Hematopoietic multipotent progenitor cell treated with erythropoietin and hydrocortisone succinate and interleukin-3 and kit ligand, for 15 days (in vitro differentiated cells): ENCODE measurements around the gene PMVK.

ENCODE experiments used
- DNase-seq: peaks from one replicate; pipeline ENCODE4 v3.0.0-alpha.2; 2015; ENCODE audit warnings: low spot score

The PMVK gene

DNA sequence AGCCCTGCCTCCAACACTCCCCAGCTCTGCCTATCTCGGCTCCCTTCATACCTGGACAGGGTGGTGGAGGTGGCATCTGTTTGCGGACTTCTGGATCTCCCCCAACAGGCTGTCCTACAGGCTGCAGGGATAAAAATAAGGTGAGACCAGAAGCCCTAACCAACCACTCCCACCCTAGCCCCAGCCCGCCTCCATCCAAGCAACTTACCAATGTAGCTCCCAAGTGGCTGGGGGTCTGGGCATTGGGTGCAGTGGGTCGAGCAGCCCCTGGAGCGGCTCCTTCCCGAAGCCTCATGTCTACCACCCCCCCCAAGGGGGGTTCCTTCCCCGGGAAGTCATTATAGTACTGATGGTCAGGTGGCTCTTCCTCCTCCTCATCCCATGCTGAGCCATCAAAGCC lies 29.6 kb upstream of the PMVK start:
- no peak for DNase-seq

DNA sequence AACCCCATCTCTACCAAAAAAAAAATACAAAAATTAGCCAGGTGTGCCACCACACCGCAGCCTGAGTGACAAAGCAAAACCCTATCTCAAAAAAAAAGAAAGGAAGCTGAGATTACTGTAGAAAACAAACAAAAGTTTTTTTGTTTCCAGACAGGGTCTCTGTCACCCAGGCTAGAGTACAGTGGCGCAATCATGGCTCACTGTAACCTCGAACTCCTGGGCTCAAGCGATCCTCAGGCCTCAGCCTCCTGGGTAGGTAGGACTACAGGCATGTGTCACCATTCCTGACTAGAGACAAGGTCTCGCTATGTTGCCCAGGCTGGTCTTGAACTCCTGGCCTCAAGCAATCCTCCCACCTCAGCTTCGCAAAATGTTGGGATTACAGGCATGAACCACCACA lies 27.8 kb upstream of the PMVK start:
- DNase-seq, result no peak

DNA sequence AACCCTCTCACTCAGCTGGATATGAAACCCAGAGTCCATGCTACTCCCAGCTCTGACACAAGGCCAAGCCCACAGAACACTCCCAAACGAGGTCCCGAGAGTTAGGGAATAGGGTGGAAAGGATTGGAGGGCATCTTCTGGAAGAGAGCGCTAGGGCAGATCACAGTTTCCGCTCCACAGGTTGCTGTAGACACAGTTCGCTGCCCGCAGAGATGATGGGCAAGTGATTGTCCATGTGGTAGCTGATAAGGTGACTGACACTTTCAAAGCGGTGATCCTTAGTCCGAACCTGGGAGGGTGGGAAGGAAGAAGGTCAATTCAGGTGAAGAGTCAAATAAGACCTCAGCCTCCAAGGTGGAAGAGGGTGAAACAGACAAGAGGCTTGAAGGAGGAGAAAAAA lies 27.1 kb upstream of the PMVK start:
- DNase-seq, result no peak

DNA sequence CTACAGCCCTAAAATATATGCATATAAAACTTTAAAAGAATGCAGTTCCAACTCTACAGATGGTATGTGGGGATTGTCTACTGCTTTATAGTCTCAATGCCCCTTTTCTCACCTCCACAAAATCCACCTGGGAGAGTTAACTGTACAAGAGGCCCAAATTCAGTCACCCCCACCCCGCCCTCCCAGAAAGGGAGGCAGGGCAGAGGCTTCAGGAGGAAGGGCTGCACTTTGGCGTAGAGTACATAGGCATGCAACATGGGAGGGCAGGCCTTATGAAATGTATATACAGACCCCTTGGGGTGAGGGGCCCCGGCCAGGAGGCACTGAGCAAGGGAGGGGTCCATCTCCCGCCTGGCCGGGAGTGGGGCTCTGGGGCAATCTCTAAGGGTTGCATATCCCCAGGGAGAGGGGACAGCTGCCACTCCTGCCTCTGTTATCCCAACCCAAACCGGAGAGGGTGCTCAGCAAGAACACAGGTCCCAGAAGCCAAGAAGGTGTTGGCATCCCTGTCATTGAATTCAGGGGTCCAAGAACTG lies 26.3 kb upstream of the PMVK start:
- DNase-seq, result no peak

DNA sequence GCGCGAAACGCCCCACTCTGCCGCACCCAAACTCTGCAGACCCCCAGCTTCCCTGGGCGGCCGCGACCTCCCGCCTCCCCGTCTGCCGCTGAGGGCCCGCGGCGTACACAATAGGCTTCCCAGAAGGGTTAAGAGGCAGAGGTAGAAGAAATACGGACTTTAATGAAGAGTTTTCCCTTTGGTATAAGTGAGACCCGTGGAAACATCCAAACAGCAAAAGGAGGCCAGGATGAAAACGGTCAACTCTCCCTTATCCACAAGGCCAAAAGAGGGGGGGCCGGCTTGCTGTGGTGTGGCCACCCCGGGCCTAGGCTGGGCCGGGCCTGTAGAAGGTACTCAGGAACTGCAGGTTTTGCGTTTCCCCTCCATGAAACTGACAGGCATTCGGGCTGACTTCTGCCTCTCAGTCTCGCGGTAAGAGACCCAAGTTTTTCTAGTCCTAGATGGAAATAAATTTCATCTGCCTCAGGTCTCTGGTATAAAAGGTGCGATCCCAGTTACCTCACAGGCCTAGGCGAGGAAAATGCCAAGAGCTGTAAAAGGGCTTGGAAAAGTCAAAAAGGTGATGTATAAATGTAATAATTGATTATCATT lies 25.7 kb upstream of the PMVK start:
- DNase-seq, result peak; percentile 35

DNA sequence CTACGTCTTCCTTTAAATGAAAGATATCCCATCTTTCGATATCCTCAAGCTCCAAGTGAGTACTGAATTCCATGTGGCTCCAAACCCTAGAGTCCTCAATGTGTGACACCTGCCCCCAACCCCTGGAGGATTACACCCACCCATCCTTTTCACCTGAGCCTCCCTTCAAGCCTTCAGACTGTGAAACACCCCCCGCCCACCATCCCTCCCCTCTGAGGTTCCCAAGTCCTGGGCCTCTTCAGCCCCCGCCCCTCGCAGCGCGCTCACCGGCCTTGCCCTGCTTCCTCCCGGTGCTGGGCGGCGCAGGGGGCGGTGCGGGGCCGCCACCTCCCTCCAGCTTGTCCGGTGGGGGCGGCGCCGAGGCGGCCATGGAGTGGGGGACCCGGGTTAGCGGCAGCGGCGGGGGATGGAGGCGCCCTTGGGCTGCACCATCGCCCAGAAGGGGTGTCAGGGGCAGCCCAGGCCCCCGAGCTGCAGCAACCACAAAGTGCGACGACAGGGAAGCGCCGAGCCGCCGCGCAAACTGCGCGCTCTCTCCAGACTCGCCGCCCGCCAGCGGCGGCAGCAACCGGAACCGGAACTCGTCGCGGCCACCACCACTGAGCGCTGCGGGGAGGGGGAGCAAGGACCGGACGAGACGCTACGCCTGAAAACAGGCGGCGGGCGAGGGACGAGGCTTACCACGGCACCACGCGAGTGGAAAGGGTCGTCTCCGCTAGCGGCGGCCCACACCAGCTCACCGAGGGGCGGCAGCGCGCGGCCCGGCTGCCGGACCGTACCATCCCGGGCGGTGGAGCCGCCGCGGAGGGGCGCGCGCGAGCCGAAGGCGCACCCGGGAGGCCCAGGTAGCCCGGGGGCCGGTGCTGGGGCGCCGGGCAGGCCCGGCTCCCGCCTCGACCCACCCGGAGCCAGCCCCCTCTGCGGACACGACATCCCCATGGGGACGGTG lies 25.0 kb upstream of the PMVK start, which contains the start of gene PYGO2:
Gene PYGO2, minus strand, starts transcription at position 576 of the 949 bp plus-strand sequence. Its CDS starts 206 bp downstream, at position 370.
- peak; percentile 78 for DNase-seq

DNA sequence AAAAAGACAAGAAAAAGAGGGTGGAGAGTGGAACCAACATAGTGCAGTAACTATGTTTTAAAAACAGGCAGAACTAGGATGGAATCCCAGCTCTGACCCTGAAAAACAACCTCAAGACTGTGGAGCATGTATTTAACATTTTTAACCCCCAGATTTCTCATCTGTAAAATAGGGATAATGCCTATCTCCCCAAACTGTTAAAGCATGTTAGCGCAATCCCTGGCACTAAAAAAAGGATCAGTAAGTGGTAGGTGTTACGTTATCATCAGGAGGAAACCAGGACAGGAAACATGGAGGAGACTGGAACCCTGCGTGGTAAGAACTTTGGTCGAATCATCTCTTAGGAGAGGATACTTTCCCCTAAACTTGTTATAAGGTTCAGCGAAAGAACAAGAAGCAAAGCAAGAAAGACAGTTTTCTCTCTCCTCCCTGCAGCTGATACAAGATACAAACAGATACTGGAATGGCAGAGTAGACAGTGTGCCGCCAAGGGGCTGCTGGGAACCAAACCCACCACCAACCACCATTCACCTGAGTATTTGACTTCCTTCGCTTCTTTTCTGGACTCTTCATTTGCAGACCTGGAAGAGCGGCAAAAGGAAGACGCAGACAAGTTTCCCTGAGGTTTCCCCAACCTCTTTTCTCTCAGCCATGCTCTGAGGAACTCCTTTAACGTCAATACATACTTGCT lies 24.1 kb upstream of the PMVK start:
- DNase-seq, result no peak

DNA sequence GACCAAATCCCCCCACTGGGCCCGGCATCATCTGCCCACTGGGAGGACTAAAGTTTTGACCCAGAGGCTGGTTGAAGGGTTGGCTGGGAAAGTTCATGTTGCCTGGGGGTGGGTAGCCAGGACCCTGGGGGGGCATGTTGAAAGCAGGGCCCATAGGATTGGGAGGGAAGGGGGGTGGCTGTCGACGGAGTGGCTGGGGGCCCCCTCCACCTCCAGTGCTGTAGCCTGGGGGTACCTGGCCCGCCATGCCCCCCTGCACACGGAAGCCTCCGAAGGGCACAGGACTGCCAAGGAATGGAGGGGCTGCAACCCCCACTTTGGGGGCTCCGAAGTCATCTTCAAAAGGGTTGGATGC lies 22.9 kb upstream of the PMVK start:
- DNase-seq, result no peak

DNA sequence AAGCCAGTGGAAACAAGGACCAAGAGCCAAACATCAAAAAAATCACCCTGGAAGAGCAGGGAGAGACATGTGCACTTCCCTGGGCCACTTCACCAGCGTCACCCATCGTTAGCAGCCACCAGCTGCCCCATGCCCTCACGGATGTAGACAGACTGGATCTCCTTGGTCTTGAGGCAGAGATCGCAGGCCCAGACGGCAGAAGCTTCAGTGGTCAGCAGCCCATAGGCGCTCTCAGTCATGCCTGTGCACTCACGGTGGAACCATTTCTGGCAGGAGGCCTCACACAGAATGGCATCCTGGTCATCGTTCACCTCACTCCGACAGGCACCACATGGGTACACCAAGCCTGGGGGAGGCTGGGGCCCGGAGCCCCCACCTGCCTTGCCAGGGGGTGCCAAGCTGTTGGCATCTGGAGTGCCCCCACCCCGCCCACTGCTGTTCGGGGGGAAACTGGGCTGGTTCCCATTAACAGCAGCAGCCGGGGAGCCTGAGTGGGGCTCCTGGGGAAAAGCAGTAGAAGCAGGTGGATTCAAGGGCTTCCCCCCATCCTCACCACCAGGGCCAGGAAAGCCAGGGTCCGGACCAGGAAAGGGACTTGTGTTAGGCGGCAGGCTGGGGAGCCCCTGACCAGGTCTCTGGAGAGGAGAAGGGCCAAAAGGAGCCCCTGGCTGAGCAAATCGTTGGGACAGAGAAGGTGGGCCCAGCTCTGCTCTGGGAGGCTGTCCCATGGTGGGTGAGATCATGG lies 22.3 kb upstream of the PMVK start:
- no peak for DNase-seq

DNA sequence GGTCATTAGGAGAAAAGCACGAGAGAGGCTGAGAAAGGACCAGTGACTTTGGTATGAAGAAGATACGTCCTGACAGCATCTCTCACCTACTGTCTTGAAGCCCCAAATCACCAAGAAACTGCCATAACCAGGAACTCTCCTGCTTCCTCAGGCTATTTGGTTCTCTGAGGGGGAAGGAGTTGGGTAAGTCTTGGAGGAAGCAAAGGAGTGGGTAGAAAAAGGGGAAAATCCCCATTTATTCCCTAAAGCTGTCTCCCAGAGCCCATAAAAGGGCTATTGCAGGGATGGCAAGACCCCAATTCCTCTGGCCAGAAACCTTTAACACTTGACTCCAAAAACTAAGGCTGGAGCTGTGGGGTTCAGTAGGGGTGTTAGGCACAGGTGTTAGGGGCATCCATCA lies 21.5 kb upstream of the PMVK start:
- no peak for DNase-seq

DNA sequence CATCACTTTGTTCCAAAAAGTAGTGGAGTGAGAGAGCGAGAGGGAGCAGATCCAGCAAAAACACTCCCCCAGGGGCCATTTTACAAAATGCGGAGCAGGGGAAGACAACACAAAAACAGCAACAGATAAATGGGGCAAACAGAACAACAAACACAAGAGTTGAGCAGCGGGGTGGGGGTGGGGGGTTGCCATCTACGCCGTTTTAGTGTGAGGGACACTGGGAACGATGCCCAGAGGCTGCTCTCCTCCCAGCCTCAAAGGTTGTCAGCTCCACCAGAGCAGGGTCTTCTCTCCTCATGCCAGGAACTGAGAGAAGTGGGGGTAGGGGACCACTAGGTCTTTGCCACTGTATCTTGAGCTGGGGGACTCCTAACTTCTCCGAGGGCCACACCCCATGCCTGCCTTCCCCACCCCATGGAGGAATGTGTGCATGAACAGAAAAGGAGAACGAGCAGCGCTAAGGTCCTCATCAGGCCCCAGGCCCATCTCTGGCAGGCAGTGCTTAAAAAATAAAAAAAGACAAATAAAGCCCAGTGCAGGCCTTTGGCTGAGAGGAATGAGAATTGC lies 20.7 kb upstream of the PMVK start:
- DNase-seq, result no peak

DNA sequence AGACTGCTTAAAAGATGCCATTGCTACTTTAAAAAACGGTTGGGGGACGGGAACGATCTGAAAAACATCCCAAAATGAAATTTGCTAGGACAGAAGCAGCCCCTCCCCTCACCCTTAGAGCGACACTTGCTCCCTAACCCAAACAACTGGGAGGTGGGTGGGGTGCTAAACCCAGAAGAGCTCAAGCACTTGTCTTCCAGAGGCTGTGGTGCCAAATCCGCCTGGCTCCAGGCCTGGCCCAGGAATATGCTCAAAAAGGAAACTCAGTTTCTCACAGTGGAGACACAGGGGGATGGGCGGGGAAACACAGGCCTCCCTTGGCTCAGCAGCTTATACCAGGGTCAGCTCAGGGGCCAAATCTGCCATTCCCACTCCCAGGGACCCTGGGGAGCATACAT lies 20.0 kb upstream of the PMVK start:
- no peak for DNase-seq

DNA sequence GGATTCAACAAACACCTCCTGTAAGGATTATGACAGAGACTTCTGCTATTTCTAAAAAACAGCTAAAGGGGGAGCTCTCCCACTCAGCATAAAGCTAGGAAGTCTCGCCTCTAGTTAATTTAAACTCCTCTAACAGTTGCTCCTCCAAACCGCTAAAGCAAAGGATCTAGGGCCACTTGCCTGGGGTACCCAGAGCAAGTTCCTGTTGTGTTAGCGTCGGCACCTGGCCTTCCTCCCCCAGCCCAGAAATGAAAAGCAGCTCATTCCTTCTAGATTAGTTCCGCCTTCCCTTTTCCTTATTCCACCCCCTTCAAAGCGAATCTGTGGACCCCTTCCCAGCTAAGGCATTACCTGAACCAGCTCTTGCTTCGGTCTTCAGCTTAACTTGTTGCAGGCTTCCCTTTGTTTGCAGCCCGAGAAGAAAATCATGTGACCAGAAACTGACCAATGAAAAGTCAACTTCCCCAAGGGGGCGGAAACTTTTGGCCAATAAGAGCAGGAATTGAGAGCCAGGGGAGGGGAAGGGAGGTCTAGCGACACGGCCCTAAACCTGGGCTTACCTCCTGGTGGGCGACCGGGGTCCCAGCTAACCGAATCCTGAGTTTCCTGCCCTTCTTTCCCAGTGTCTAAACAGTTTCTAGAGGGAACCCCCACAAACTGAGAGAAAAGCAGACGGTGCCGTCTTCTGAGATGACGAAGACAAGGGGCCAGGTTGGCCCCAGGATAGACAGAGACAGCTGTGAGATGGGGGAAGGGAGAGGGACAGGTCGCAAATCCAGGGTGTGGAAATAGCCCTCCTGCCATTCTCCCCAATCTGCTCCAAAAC lies 19.4 kb upstream of the PMVK start, which contains the start of gene PBXIP1:
Gene PBXIP1, minus strand, starts transcription at position 382 of the 826 bp plus-strand sequence. CDS start 2,378 bp downstream, outside the sequence.
- DNase-seq, result peak; percentile 91

DNA sequence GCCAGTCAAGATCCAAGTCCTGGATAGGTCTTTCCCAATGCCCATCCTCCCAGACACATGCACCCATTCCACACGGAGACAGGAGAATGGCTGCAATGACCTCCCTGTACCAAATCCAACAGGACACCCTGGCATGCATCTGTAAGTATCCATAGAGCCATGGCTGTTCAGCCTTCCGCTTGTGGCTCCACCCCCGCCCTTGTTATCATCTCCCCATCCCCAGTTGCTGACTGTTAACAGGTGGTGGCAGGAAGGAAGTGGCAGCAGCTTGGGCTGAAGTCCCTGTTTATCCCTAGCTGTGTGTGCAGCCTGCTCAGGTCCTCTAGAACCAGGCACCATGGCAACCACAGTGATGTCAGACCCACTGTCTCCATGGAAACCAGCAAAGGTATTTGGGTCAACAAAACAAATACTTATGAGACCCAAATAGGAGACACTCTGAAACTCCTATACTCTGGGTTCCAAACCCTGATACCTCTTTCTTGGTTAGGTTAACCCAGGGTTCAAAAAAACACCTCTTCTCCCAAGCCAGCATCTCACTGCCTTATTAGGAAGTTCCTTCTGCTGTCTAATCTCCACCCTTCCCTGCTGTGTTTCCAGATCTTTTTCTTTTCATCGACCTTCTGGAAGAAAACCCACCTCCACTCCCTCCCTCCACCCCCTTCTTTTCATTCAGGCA lies 18.7 kb upstream of the PMVK start:
- peak; percentile 57 for DNase-seq

DNA sequence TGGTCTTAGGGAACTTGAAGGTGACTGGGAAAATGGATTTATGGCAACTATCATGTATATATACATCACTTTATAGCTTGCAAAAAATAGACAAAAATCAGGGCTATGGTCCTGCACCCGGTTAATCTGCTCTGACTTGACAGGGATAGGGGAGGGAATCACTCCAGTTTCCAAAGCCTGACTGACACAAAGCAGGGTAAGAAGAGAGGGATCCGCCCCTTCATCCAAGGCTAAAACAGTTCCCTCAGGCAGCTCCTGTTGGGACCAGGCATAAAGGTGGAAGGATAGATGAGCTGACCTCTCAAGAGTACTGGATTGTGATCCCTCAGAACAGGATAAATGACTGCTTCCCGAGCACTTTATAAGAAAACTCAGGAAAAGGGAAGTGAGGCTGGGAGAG lies 18.0 kb upstream of the PMVK start:
- no peak for DNase-seq

DNA sequence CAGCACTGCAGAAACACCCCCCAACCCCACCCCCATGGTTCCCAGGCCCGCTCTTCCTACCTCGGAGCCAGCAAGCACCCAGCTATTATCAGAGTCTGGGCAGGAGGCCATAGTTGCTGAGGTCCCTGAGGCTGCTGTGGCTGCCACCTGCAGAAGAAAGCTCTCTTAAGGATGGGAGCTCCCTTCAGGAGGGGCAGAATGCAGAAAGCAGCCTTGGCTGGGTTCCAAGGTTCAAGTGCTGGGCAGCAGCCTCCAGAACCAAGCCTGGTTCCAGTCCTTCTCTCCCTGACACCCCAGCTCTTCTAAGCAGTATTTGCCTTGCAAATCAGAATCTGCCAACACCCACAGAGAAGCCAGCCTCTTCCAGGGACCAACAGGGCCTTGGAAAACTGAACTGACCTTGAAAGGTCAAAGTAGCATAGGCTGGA lies 17.1 kb upstream of the PMVK start:
- no peak for DNase-seq

DNA sequence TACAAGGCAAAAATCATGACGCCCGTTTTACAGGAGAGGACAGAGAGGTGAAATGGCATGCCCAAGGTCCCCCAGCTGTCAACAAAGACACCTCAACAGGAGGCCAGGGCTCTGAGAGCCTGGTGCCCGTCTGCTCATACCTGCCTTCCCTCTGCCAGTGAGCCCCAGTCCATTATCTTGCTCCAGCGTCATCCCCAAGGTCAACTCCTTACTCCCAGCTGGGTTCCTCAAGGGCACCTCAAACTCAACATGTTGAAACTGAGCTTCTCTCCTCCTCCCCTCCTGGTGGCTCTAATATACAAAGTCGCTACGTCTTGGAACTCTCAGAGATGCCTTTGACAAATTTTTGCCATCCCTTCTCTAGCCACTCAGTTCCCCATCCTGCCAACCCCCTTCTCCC lies 16.1 kb upstream of the PMVK start:
- DNase-seq, result no peak

DNA sequence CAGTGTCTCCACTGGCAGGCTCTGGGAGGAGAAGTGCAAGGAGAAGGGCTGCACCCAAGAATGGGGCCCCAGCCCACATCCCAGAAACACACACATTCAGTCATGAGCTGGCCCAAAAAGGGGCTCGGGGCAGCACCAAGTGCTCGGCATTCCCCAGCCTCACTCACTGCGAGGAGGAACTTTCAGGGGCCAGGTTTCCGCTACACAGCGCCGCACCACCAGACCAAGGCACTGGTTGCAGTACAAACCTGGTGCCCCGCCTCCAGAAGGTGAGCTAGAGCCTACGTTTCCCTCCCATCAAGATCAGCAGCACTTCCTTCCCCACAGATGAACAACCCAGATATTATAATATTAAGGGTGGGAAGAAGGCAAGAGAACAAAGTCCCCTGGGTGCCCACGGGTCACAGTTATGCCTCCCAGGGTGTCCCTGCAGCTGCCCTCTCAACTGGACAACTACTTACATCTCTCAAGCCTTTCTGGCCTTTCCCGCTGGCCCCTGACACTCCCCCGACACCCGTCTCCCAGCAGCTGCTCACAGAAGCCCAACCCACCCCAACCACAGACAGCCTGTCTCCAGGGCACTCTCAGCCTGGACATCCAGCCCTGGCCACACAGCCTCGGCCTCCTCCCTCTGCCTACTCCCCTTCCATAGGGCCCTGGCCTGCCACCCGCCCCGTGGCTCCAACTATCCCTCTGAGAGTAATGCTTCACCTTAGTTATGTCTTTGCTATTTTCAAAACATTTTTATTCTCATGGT lies 15.6 kb upstream of the PMVK start:
- DNase-seq, result no peak

DNA sequence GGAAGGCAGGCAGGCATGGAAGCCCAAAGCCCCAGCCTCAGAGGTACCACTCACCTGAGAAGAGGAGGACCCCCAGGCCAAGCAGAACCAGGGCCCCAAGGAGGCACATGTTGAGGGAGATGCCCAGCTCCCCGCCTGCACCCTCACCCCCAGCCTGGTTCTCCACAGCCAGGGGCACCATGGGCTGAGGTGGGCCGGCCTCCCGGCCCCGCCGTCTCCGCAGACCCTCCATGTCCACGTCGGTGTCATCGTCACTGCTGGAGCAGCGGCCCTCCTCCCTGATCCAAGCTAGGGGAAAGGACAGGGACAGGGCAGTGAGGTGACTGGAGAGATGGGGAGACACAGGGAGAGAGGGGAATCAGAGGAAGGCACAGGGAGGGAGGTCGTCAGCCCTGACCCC lies 11.6 kb upstream of the PMVK start:
- no peak for DNase-seq
